Bronchial epithelial cell (primary cell): Measurements from ENCODE around the gene SH2D5. TPM values are rescaled to one million over a fixed set of nuclear protein-coding genes. Genes with fewer than 3 reads are reported as not detected.

ENCODE experiments used
- DNase-seq: peaks from one replicate; pipeline ENCODE4 v3.0.0-alpha.2; 2010; ENCODE audit warnings: low read depth
- FAIRE-seq: peaks from 2 replicates; lab custom pipeline; 2011; peaks lifted over from hg19 to GRCh38; lab: Jason Lieb, UNC
- H3K27me3 ChIP-seq: 2 replicates; pipeline ENCODE4 v1.5.1; 2011; ENCODE audit warnings: low read length; ENCODE audit not compliant: control insufficient read depth, insufficient read depth
- H3K36me3 ChIP-seq: 2 replicates; pipeline ENCODE4 v1.5.1; 2011; ENCODE audit warnings: low read length; ENCODE audit not compliant: control insufficient read depth, insufficient read depth
- H3K4me3 ChIP-seq: 2 replicates; pipeline ENCODE4 v1.5.1; 2011; ENCODE audit warnings: mild to moderate bottlenecking, low read depth, low read length, control low read depth
- total RNA-seq: library from RNA; depleted of rRNA; stranded (reverse); fragments of >200 nt; gene quantifications from 2 replicates; pipeline ENCODE4 v1.2.1, GENCODE V29; 2014
- TF ChIP-seq, protein P1 (sequence below): IDR thresholded peaks from 2 replicates; pipeline ENCODE4 v1.5.1; 2011; ENCODE audit warnings: mild to moderate bottlenecking, moderate library complexity, low read length, control low read depth, inconsistent platforms; ENCODE audit not compliant: insufficient read depth, severe bottlenecking

The SH2D5 gene
- total RNA-seq, 1 donor from 2014 or later, result 55.3 TPM

DNA sequence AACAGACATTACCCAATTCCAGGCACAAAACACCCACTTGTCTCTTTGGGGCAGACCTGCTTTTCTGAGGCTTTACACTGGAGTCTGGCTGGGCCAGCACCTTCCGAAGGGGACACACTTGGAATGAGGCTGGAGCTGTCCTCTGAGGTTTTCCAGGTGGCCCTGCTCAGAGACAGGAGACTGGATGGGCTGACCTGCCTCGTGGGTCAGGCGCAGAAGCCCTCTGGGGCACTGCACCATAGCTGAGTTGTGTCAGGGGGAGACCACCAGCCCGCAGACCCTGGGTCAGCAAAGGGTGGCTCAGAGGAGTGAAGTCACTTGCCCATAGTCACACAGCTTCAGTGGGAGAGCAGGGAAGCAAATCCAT lies 1.8 kb downstream of the SH2D5 start:
- FAIRE-seq (no peak), DNase-seq (no peak)
- H3K27me3 ChIP-seq, result no peaks in the 10 kb centered on the region
- H3K36me3 ChIP-seq, result peaks cover 2% of the 10 kb centered on the region
- TF ChIP-seq, protein P1, sequence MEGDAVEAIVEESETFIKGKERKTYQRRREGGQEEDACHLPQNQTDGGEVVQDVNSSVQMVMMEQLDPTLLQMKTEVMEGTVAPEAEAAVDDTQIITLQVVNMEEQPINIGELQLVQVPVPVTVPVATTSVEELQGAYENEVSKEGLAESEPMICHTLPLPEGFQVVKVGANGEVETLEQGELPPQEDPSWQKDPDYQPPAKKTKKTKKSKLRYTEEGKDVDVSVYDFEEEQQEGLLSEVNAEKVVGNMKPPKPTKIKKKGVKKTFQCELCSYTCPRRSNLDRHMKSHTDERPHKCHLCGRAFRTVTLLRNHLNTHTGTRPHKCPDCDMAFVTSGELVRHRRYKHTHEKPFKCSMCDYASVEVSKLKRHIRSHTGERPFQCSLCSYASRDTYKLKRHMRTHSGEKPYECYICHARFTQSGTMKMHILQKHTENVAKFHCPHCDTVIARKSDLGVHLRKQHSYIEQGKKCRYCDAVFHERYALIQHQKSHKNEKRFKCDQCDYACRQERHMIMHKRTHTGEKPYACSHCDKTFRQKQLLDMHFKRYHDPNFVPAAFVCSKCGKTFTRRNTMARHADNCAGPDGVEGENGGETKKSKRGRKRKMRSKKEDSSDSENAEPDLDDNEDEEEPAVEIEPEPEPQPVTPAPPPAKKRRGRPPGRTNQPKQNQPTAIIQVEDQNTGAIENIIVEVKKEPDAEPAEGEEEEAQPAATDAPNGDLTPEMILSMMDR, result no peak
- H3K4me3 ChIP-seq, result no peak overlapping the region

- no peaks in the 10 kb centered on the region for H3K27me3 ChIP-seq
- FAIRE-seq (no peak), DNase-seq (no peak)
- no peak overlapping the region for H3K4me3 ChIP-seq
- peaks cover 2% of the 10 kb centered on the region for H3K36me3 ChIP-seq
- TF ChIP-seq, protein P1, result no peak
Measured at GRCh38 chr1:20729990-20730689, 2.4 kb downstream of the SH2D5 start.

GRCh38 chr1:20729155-20729931 lies 3.2 kb downstream of the SH2D5 start:
- TF ChIP-seq, protein P1, result no peak
- H3K36me3 ChIP-seq, result peaks cover 2% of the 10 kb centered on the region
- peak; percentile 75 for FAIRE-seq
- no peak overlapping the region for H3K4me3 ChIP-seq
- no peak for DNase-seq
- no peaks in the 10 kb centered on the region for H3K27me3 ChIP-seq

DNA sequence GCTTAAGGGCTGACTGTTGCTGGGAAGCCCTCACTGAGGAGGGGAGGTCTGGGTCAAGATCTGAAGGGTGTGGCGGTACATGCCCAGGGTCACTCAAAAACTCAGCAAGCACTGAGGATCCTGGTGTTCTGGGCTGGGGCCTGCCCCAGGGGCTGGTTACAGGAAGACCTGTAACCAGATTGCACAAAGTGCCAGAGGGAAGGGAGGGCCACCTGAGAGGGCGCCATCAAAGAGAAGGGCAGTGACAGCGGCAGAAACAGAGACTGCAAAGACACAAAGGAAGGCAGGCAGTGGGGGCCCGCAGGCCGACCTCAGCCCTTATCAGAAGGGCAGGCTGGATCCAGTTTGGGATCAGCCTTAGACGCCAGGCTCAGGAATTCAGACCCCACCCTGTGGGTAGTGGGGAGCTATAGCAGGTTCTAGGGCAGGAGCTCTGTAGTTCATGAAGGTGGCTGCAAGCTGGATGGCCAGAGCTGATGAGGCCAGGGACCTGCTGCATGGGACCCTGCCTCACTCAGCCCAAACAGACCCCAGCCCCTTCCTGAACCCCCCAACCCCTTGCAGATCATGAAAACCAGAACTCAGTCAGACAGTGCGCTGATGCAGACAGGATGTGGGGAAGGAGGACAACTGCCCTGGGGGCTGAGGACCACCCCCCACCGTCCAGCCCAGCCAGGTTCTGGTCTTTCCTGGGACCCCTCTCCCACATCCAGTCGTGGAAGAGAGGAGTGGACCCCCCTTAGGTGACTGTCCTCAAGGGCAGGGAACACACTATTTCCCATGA lies 3.9 kb downstream of the SH2D5 start:
- FAIRE-seq (no peak), DNase-seq (no peak)
- Histone ChIP-seq H3K4me3 (no peak overlapping the region), H3K36me3 (peaks cover 2% of the 10 kb centered on the region), H3K27me3 (no peaks in the 10 kb centered on the region)
- TF ChIP-seq, protein P1, result no peak

DNA sequence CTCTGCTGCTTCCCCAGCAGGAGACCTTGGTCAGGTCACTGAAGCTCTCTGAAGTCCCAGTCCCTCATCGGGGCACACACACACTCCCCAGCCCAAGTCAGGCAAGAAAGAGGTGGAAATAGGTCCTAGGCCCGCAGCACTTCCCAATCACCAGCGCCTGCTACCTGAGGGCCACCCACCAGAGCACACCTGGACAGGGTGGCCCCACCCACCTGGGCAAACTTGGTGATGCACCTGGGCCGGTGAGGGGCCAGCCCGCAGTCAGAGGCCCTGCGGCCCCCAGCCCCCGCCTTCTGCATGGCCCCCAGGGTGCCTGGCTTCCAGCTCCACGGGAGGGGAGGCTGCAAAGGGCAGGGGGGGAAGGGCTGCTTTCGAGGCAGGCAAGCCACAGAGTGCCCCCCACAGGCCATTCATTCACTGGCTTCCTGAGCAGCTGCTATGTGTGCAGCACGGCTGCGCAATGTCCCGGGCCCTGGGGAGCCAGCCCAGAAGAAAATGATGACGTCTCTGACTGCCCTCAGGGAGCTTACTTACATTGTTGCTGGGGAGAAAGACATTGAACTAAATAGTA lies 4.7 kb downstream of the SH2D5 start:
- Histone ChIP-seq H3K27me3 (no peaks in the 10 kb centered on the region), H3K4me3 (no peak overlapping the region), H3K36me3 (peaks cover 4% of the 10 kb centered on the region)
- TF ChIP-seq, protein P1, result no peak
- FAIRE-seq (no peak), DNase-seq (no peak)
